ENCODE measurements around the gene AIMP1. TPM values are rescaled to one million over a fixed set of nuclear protein-coding genes. Genes with fewer than 3 reads are reported as not detected.

Gene AIMP1
- total RNA-seq, 1 experiment from 2014 or later = 52.5 TPM

- peaks cover 8% of the 10 kb centered on the region for H3K4me1 Mint-ChIP-seq
- H3K9me3 Mint-ChIP-seq = peaks cover 20% of the 10 kb centered on the region
- no peak overlapping the region; the same call in 1 of the 2 replicates for H3K27ac Mint-ChIP-seq
- ChIA-PET CTCF (no interaction called here), POLR2A (no interaction called here)
- no peaks in the 10 kb centered on the region for H3K27me3 Mint-ChIP-seq (ENCODE audit: low read depth)
- no peak for TF ChIP-seq HMGXB4 (CRISPR knock-in tag; IDR thresholded peaks at IDR 0.05)
- TF ChIP-seq CREB1 (CRISPR knock-in tag; IDR thresholded peaks at IDR 0.05) = no peak
- TF ChIP-seq RORB (CRISPR knock-in tag; IDR thresholded peaks at IDR 0.05) = no peak
- no peak for TF ChIP-seq ATF2 (CRISPR knock-in tag; IDR thresholded peaks at IDR 0.05; ENCODE audit: borderline replicate concordance, low read depth)
- TF ChIP-seq TEAD4 (CRISPR knock-in tag; IDR thresholded peaks at IDR 0.05) = no peak
- no peak for TF ChIP-seq ZNF425 (CRISPR knock-in tag; conservative IDR thresholded peaks at IDR 0.05)
- TF ChIP-seq ZNF671 (CRISPR knock-in tag; IDR thresholded peaks at IDR 0.05) = no peak
- TF ChIP-seq STAT6 (CRISPR knock-in tag; conservative IDR thresholded peaks at IDR 0.05; ENCODE audit: low read depth) = no peak
- TF ChIP-seq FOXP4 (CRISPR knock-in tag; IDR thresholded peaks at IDR 0.05) = no peak
- no peak for TF ChIP-seq ZNF532 (CRISPR knock-in tag; IDR thresholded peaks at IDR 0.05; ENCODE audit: borderline replicate concordance)
- no peak for TF ChIP-seq RELA (CRISPR knock-in tag; IDR thresholded peaks at IDR 0.05; ENCODE audit: borderline replicate concordance)
- TF ChIP-seq MXD4 (CRISPR knock-in tag; IDR thresholded peaks at IDR 0.05; ENCODE audit: borderline replicate concordance) = no peak
- no peak for TF ChIP-seq PRRX2 (CRISPR knock-in tag; IDR thresholded peaks at IDR 0.05)
- DNase-seq (ENCODE audit: low spot score) (no peak), ATAC-seq (no peak)
- H3K4me3 Mint-ChIP-seq = no peak overlapping the region
- H3K36me3 Mint-ChIP-seq = peaks cover 22% of the 10 kb centered on the region
Measured at GRCh38 chr4:106318511-106318910, 2.2 kb downstream of the AIMP1 start.
